Activated naive CD8-positive, alpha-beta T cell (primary cell): Measurements from ENCODE around the gene NAA10.
A peak's percentile ranks its signal among the peaks of the same experiment; 100 is the strongest.

Experiments used
- H3K27ac Mint-ChIP-seq: one replicate; pipeline ENCODE4 v1.8.0; 2021; ENCODE audit warnings: mixed read lengths
- H3K27me3 Mint-ChIP-seq: one replicate; pipeline ENCODE4 v1.8.0; 2021; ENCODE audit warnings: mixed read lengths
- H3K36me3 Mint-ChIP-seq: one replicate; pipeline ENCODE4 v1.8.0; 2021; ENCODE audit warnings: mixed read lengths
- H3K4me1 Mint-ChIP-seq: one replicate; pipeline ENCODE4 v1.8.0; 2021; ENCODE audit warnings: low read depth, mixed read lengths
- H3K4me3 Mint-ChIP-seq: one replicate; pipeline ENCODE4 v1.8.0; 2021; ENCODE audit warnings: mild to moderate bottlenecking, mixed read lengths
- H3K9me3 Mint-ChIP-seq: one replicate; pipeline ENCODE4 v1.8.0; 2021; ENCODE audit warnings: low read depth, mixed read lengths

The NAA10 gene

GRCh38 chrX:153884136-153884535 is 50.7 kb downstream of the NAA10 start:
- H3K27me3 Mint-ChIP-seq: peaks cover 2% of the 10 kb centered on the region
- peaks cover 3% of the 10 kb centered on the region for H3K4me1 Mint-ChIP-seq
- H3K9me3 Mint-ChIP-seq: no peaks in the 10 kb centered on the region
- no peak overlapping the region for H3K27ac Mint-ChIP-seq
- no peaks in the 10 kb centered on the region for H3K36me3 Mint-ChIP-seq
- H3K4me3 Mint-ChIP-seq: peak overlapping the region; percentile 47

- H3K27ac Mint-ChIP-seq: no peak overlapping the region
- H3K4me3 Mint-ChIP-seq: no peak overlapping the region
- H3K27me3 Mint-ChIP-seq: peaks cover 3% of the 10 kb centered on the region
- H3K4me1 Mint-ChIP-seq: peaks cover 8% of the 10 kb centered on the region
- H3K36me3 Mint-ChIP-seq: no peaks in the 10 kb centered on the region
- H3K9me3 Mint-ChIP-seq: no peaks in the 10 kb centered on the region
Observed at GRCh38 chrX:153883163-153883843, 51.5 kb downstream of the NAA10 start.

- H3K4me3 Mint-ChIP-seq: no peak overlapping the region
- H3K36me3 Mint-ChIP-seq: no peaks in the 10 kb centered on the region
- H3K4me1 Mint-ChIP-seq: peaks cover 9% of the 10 kb centered on the region
- no peaks in the 10 kb centered on the region for H3K9me3 Mint-ChIP-seq
- peaks cover 5% of the 10 kb centered on the region for H3K27me3 Mint-ChIP-seq
- no peak overlapping the region for H3K27ac Mint-ChIP-seq
Observed at GRCh38 chrX:153882557-153882956, 52.3 kb downstream of the NAA10 start.

GRCh38 chrX:153882086-153882498 is 52.7 kb downstream of the NAA10 start:
- no peaks in the 10 kb centered on the region for H3K36me3 Mint-ChIP-seq

GRCh38 chrX:153881281-153881680 is 53.6 kb downstream of the NAA10 start:
- Mint-ChIP-seq H3K27me3 (peaks cover 7% of the 10 kb centered on the region), H3K36me3 (no peaks in the 10 kb centered on the region), H3K9me3 (no peaks in the 10 kb centered on the region), H3K4me1 (peaks cover 11% of the 10 kb centered on the region), H3K4me3 (no peak overlapping the region), H3K27ac (no peak overlapping the region)

More at GRCh38 chrX:153882086-153882498, 52.7 kb downstream of the NAA10 start:
- Mint-ChIP-seq H3K27me3 (peaks cover 5% of the 10 kb centered on the region), H3K4me1 (peaks cover 9% of the 10 kb centered on the region), H3K9me3 (no peaks in the 10 kb centered on the region), H3K4me3 (no peak overlapping the region), H3K27ac (no peak overlapping the region)

GRCh38 chrX:153880440-153880815 is 54.4 kb downstream of the NAA10 start:
- no peaks in the 10 kb centered on the region for H3K9me3 Mint-ChIP-seq

GRCh38 chrX:153879741-153880439 is 54.9 kb downstream of the NAA10 start:
- H3K27ac Mint-ChIP-seq: no peak overlapping the region

More at GRCh38 chrX:153880440-153880815, 54.4 kb downstream of the NAA10 start:
- Mint-ChIP-seq H3K4me1 (peaks cover 12% of the 10 kb centered on the region), H3K4me3 (no peak overlapping the region), H3K27me3 (peaks cover 9% of the 10 kb centered on the region), H3K36me3 (no peaks in the 10 kb centered on the region), H3K27ac (no peak overlapping the region)

More at GRCh38 chrX:153879741-153880439, 54.9 kb downstream of the NAA10 start:
- H3K27me3 Mint-ChIP-seq: peaks cover 9% of the 10 kb centered on the region
- no peaks in the 10 kb centered on the region for H3K9me3 Mint-ChIP-seq
- H3K4me3 Mint-ChIP-seq: no peak overlapping the region
- H3K36me3 Mint-ChIP-seq: no peaks in the 10 kb centered on the region
- H3K4me1 Mint-ChIP-seq: peaks cover 12% of the 10 kb centered on the region
